Panc1 (cell line): ENCODE data around the gene PTGIR. TPM values are rescaled to one million over a fixed set of nuclear protein-coding genes. Genes with fewer than 3 reads are reported as not detected.

ENCODE experiments used
- ATAC-seq: fragments of 200-7000 bp; cut with Tn5 transposase; 2 replicates; pipeline ENCODE4 v1.9.1; 2020; ENCODE audit warnings: mild to moderate bottlenecking, moderate library complexity
- BruUV-seq: library from RNA; stranded (reverse); fragments of 400-500 nt; replicated peaks from 2 replicates; lab custom pipeline; 2021; lab: Mats Ljungman, UMichigan
- CTCF ChIA-PET: fragments of 300-600 bp; sonication (Branson Sonifier 250); formaldehyde crosslinking; loops from one replicate; lab custom pipeline; 2022; ENCODE audit warnings: antibody characterized with exemption; lab: Charles Lee
- POLR2A ChIA-PET: fragments of 300-600 bp; sonication (Branson Sonifier 250); formaldehyde crosslinking; loops from one replicate; lab custom pipeline; 2022; ENCODE audit warnings: antibody characterized with exemption; lab: Charles Lee
- DNase-seq: peaks from one replicate; pipeline ENCODE4 v3.0.0-alpha.2; 2010; ENCODE audit warnings: low read depth, low spot score
- H3K27ac ChIP-seq: 2 replicates; pipeline ENCODE4 v1.5.1; 2011; ENCODE audit warnings: mild to moderate bottlenecking, low read length, inconsistent platforms
- H3K27me3 ChIP-seq: fragments of 200-500 bp; sonication (Bioruptor generic); 2 replicates; pipeline ENCODE4 v1.6.0; 2014; ENCODE audit warnings: low read length, inconsistent platforms; ENCODE audit not compliant: control insufficient read depth, insufficient read depth
- H3K36me3 ChIP-seq: fragments of 200-500 bp; sonication (Bioruptor generic); 2 replicates; pipeline ENCODE4 v1.5.1; 2014; ENCODE audit warnings: inconsistent platforms, mild to moderate bottlenecking, low read length, moderate library complexity; ENCODE audit not compliant: control insufficient read depth, insufficient read depth
- H3K4me1 ChIP-seq: 2 replicates; pipeline ENCODE4 v1.5.1; 2011; ENCODE audit warnings: inconsistent platforms, mild to moderate bottlenecking, low read length, moderate library complexity; ENCODE audit not compliant: control insufficient read depth, insufficient read depth
- H3K4me3 ChIP-seq, 2 experiments: 2 replicates each; pipeline ENCODE4 v1.5.1; 2011 to 2012; ENCODE audit warnings: low read depth in 2 of 2, low read length in 2 of 2, mild to moderate bottlenecking in 2 of 2, inconsistent platforms in 1 of 2, moderate library complexity in 1 of 2
- H3K9me3 ChIP-seq: fragments of 200-500 bp; sonication (Bioruptor generic); 2 replicates; pipeline ENCODE4 v1.5.1; 2014; ENCODE audit warnings: low read depth, mild to moderate bottlenecking, inconsistent platforms, low read length, moderate library complexity; ENCODE audit not compliant: control insufficient read depth, insufficient read depth
- POLR2AphosphoS5 ChIP-seq: IDR thresholded peaks from 2 replicates; pipeline ENCODE4 v1.6.1; 2012; ENCODE audit warnings: mild to moderate bottlenecking, low read depth, low read length, moderate library complexity
- SIN3A ChIP-seq: IDR thresholded peaks from 2 replicates; pipeline ENCODE4 v1.6.1; 2012; ENCODE audit warnings: low read depth, mild to moderate bottlenecking, low read length, moderate library complexity, borderline replicate concordance; ENCODE audit not compliant: insufficient read depth
- TCF7L2 ChIP-seq: IDR thresholded peaks from 2 replicates; pipeline ENCODE4 v1.6.1; 2011; ENCODE audit warnings: mild to moderate bottlenecking, low read depth, low read length, inconsistent platforms
- in situ Hi-C: cut with HindIII; loops from 2 replicates; pipeline ENCODE4 v1.10.0; 2016; ENCODE audit warnings: low sequenced_read_pairs, low pct_unique_long_range_greater_than_20kb
- intact Hi-C: fragments of 100-400 bp; cut with micrococcal nuclease; formaldehyde crosslinking; loops from one replicate; pipeline ENCODE4 v1.10.0; 2022; ENCODE audit not compliant: unreplicated experiment
- total RNA-seq: library from RNA; stranded (reverse); gene quantifications from one replicate; pipeline ENCODE4 v1.2.1, GENCODE V29; 2021; ENCODE audit not compliant: unreplicated experiment
- TF ChIP-seq, protein P1 (sequence below): fragments of 450-650 bp; IDR thresholded peaks from 2 replicates; pipeline ENCODE4 v1.5.1; 2017; ENCODE audit warnings: mild to moderate bottlenecking
- TF ChIP-seq, protein P2 (sequence below), 2 experiments: IDR thresholded peaks; 2 replicates each; pipeline ENCODE4 v1.6.1; 2011 to 2012; ENCODE audit warnings: low read depth in 2 of 2, control low read depth in 1 of 2, low read length in 1 of 2, mild to moderate bottlenecking in 1 of 2, moderate library complexity in 1 of 2; ENCODE audit not compliant: insufficient read depth in 1 of 2

Gene PTGIR
- total RNA-seq, 1 experiment from 2014 or later = 0.08 TPM

DNA sequence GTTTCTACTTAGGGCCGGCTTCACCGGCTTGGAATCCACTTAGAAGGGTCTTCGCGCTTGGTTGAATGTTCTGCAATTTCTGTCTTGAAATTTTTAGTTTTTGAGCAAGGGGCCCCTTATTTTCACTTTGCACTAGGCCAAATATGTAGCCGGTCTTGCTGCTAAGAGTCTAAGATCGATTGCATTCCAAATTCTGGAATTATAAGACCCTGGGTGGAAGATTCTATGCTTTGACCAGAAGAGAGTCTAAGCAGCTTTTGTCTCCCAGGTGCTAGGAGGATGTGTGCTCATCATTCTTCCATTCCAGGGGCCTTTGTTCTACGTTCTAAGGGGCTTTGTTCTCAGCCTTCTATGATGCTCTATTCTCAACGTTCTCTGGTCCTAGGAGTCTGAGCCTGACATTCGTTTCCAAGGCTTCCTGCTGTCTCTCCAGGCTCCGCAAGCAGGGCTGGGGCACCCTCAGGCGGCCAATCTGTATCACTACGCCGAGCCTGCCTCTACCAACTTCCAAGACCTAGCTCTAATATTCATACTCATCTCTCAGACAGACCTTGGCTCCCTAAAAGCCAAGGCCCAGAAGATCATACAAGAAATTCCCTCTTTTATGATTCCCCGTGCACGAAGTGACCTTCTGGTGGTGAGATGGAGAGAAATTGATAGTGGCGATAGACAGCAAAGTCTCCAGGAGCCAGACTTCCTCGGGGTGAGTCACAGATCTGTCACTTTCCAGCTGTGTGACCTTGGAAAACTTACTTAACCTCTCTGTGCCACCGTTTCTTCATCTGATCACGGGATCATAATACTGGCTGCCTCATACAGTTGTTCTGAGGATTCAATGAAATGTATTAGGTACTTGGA, 37.1 kb upstream of the PTGIR start:
- H3K36me3 ChIP-seq = no peaks in the 10 kb centered on the region
- no peaks in the 10 kb centered on the region for H3K9me3 ChIP-seq
- peak; percentile 78 for ATAC-seq
- intact Hi-C loops (loop anchor here (1.0 kb wide), 1 partner anchor 48 kb away; no protein-coding TSS in a partner anchor), in situ Hi-C loops (no loop called here)
- peaks cover 7% of the 10 kb centered on the region for H3K4me1 ChIP-seq
- ChIA-PET POLR2A (interaction anchor here (0.7 kb wide), 1 partner anchor 49 kb away, joined by 3 read pairs; no protein-coding TSS in a partner anchor), CTCF (interaction anchor here (0.6 to 2.0 kb wide), 8 partner anchors 11 to 50 kb away, joined by 3 to 11 read pairs (median 8); no protein-coding TSS in a partner anchor)
- DNase-seq = peak; percentile 69
- no peaks in the 10 kb centered on the region for H3K27me3 ChIP-seq
- 0 out of 2 replicates have a peak overlapping the region, but pooled peaks have one; percentile 29 for H3K27ac ChIP-seq
- BruUV-seq = no TSS peak
- TF ChIP-seq SIN3A = no peak
- TF ChIP-seq, protein P1, sequence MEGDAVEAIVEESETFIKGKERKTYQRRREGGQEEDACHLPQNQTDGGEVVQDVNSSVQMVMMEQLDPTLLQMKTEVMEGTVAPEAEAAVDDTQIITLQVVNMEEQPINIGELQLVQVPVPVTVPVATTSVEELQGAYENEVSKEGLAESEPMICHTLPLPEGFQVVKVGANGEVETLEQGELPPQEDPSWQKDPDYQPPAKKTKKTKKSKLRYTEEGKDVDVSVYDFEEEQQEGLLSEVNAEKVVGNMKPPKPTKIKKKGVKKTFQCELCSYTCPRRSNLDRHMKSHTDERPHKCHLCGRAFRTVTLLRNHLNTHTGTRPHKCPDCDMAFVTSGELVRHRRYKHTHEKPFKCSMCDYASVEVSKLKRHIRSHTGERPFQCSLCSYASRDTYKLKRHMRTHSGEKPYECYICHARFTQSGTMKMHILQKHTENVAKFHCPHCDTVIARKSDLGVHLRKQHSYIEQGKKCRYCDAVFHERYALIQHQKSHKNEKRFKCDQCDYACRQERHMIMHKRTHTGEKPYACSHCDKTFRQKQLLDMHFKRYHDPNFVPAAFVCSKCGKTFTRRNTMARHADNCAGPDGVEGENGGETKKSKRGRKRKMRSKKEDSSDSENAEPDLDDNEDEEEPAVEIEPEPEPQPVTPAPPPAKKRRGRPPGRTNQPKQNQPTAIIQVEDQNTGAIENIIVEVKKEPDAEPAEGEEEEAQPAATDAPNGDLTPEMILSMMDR = peak; percentile 93
- H3K4me3 ChIP-seq = peak overlapping the region; percentile 49 to 65

DNA sequence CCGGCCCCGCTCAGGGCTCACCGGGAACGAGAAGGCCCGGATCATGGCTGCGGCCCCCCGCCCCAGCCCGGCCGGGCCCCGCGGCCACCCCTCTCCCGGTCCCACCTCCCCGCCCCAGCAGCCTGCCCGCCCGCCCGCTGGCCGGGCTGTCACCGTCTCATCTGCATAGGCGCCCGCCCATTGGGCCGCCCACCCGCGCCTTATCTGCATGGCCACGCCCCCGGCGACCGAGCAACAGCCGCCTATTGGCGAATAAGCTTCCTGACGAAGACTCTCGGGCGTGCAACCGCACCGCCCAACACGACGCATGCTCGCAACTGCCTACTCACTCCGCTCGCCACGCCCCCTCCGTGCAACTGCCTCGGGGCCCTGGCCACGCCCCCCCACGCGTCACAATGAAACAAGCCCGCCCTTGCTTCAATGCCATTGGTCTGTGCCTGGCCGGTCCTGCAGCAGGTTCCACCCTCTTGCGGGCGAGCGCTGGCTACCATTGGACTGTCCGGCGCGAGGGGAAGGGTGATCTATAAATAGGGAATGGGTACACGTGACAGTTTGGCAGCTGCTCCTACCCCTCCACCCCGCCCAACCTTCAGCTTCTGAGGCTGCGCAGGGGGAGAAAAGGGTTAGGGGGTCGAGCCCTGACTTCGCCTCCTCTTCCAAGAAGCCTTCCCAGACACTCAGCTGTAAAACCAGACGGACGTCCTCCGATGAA, 36.3 kb upstream of the PTGIR start, which contains the start of gene DACT3:
Gene DACT3 (minus strand): TSS at position 163 of the 712 bp plus-strand sequence. CDS start 118 bp downstream, at position 45.
- no TSS peak for BruUV-seq
- Histone ChIP-seq H3K4me3 (peak within 1 kb of the TSS; percentile 49 to 65), H3K36me3 (no peaks in the 10 kb centered on the region), H3K9me3 (no peaks in the 10 kb centered on the region), H3K27ac (0 out of 2 replicates have a peak within 1 kb of the TSS, but pooled peaks have one; percentile 29), H3K4me1 (peaks cover 7% of the 10 kb centered on the region), H3K27me3 (no peaks in the 10 kb centered on the region)
- ATAC-seq = peak; percentile 95
- peak; percentile 89 for DNase-seq
- CTCF ChIA-PET = interaction anchor here (0.5 to 2.0 kb wide), 7 partner anchors 18 to 68 kb away, joined by 3 to 11 read pairs (median 9); no protein-coding TSS in a partner anchor
- TF ChIP-seq, protein P1 = no peak
- TF ChIP-seq SIN3A (no peak), TCF7L2 (no peak), POLR2AphosphoS5 (no peak)
- TF ChIP-seq, protein P2, sequence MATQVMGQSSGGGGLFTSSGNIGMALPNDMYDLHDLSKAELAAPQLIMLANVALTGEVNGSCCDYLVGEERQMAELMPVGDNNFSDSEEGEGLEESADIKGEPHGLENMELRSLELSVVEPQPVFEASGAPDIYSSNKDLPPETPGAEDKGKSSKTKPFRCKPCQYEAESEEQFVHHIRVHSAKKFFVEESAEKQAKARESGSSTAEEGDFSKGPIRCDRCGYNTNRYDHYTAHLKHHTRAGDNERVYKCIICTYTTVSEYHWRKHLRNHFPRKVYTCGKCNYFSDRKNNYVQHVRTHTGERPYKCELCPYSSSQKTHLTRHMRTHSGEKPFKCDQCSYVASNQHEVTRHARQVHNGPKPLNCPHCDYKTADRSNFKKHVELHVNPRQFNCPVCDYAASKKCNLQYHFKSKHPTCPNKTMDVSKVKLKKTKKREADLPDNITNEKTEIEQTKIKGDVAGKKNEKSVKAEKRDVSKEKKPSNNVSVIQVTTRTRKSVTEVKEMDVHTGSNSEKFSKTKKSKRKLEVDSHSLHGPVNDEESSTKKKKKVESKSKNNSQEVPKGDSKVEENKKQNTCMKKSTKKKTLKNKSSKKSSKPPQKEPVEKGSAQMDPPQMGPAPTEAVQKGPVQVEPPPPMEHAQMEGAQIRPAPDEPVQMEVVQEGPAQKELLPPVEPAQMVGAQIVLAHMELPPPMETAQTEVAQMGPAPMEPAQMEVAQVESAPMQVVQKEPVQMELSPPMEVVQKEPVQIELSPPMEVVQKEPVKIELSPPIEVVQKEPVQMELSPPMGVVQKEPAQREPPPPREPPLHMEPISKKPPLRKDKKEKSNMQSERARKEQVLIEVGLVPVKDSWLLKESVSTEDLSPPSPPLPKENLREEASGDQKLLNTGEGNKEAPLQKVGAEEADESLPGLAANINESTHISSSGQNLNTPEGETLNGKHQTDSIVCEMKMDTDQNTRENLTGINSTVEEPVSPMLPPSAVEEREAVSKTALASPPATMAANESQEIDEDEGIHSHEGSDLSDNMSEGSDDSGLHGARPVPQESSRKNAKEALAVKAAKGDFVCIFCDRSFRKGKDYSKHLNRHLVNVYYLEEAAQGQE (IDR thresholded peaks at IDR 0.05; ENCODE audit: insufficient read depth in 1 of 2, low read depth in 2 of 2, low read length in 1 of 2) = no peak
- in situ Hi-C loops (no loop called here), intact Hi-C loops (no loop called here)
- POLR2A ChIA-PET = interaction anchor here (0.7 kb wide), 1 partner anchor 49 kb away, joined by 3 read pairs; no protein-coding TSS in a partner anchor
